HG03039 (cell line): Measurements from ENCODE around the gene GTF2F1.
"Not testable (repeated sequence)": the region's sequence is repeated elsewhere in the genome, so short reads cannot be mapped to it uniquely, and the experiment has no call there.

Experiments
- ATAC-seq: cut with Tn5 transposase; IDR thresholded peaks from one replicate; pipeline ENCODE4 v1.9.1; 2021; ENCODE audit warnings: mild to moderate bottlenecking, moderate library complexity; ENCODE audit not compliant: unreplicated experiment

GTF2F1 gene

GRCh38 chr19:6359568-6360341, 33.2 kb downstream of the GTF2F1 start:
- ATAC-seq, result no peak

- ATAC-seq, result no peak
Observed at GRCh38 chr19:6358003-6358402, 35.0 kb downstream of the GTF2F1 start.

GRCh38 chr19:6357174-6357573, 35.8 kb downstream of the GTF2F1 start:
- ATAC-seq, result no peak

GRCh38 chr19:6355321-6356040, 37.5 kb downstream of the GTF2F1 start:
- ATAC-seq, result not testable (repeated sequence)

GRCh38 chr19:6354098-6354674, 38.8 kb downstream of the GTF2F1 start:
- ATAC-seq, result no peak

- ATAC-seq, result no peak
Observed at GRCh38 chr19:6352381-6353165, 40.4 kb downstream of the GTF2F1 start.

- ATAC-seq, result no peak
Observed at GRCh38 chr19:6350688-6351087, 42.3 kb downstream of the GTF2F1 start.

GRCh38 chr19:6349271-6349670, 43.7 kb downstream of the GTF2F1 start:
- ATAC-seq, result not testable (repeated sequence)

- no peak for ATAC-seq
Observed at GRCh38 chr19:6343462-6343861, 49.5 kb downstream of the GTF2F1 start.

- ATAC-seq, result no peak
Observed at GRCh38 chr19:6340493-6341201, 52.3 kb downstream of the GTF2F1 start.

- no peak for ATAC-seq
Observed at GRCh38 chr19:6334490-6335285, 58.3 kb downstream of the GTF2F1 start.

GRCh38 chr19:6333439-6333838, 59.5 kb downstream of the GTF2F1 start, which contains the start of gene ACER1:
ACER1 (minus strand) TSS chr19:6333612; CDS start chr19:6333551, 61 bp downstream.
- ATAC-seq, result no peak
